HG03565 (cell line): ENCODE measurements around the gene MYH16.
"Not testable (repeated sequence)": the region's sequence is repeated elsewhere in the genome, so short reads cannot be mapped to it uniquely, and the experiment has no call there.

ENCODE experiments used
- ATAC-seq: cut with Tn5 transposase; IDR thresholded peaks from one replicate; pipeline ENCODE4 v1.9.1; 2021; ENCODE audit warnings: mild to moderate bottlenecking, moderate library complexity; ENCODE audit not compliant: unreplicated experiment

MYH16 gene

DNA sequence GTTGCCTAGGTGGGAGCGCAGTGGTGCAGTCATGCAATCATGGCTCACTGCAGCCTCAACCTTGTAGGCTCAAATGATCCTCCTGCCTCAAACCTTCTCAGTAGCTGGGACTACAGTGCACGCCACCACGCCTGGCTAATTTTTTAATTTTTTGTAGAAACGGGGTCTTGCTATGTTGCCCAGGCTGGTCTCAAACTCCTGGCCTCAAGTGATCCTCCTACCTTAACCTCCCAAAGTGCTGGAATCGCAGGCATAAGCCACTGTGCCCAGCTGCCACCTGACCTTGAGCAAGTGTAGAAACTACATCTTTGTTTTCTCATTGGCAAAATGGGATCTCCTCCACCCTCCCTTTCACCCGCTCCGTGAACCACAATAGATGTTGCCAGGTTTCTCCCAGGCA, 15.0 kb upstream of the MYH16 start:
- no peak for ATAC-seq

DNA sequence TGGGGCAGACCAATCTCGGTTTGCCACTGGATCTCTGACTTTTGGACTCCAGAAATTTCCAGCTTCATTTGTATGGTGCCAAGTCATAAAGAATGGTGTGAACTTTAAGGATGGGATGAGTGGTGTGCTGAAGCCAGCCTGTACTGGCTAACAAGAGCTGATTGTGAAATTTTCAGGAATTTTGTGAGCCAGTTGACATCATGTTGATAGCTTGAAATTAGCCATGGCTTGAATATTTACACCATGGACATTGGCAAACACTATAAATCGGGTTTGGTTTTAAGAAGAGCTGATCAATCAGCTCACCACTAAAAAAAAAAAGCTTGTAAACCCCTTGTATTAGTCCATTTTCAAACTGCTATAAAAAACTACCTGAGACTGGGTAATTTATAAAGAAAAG, 14.1 kb upstream of the MYH16 start:
- no peak for ATAC-seq

DNA sequence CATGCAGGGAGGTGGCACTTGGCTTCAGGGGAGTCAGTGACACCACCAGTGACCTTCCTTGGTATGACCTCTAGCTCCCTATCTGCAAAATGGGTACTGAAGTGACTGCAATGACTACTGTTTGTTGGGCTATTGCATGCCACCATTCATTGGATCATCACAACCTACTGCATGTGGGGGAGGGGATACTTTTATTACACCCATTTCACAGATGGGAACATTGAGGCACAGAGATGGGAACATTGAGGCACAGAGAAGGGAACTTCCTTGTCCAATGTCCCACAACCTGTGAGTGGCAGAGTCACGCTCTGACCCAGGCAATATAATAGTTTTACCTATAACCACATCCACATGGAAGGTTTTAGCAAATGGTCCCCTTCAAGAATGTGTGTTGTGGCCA, 12.2 kb upstream of the MYH16 start:
- no peak for ATAC-seq

DNA sequence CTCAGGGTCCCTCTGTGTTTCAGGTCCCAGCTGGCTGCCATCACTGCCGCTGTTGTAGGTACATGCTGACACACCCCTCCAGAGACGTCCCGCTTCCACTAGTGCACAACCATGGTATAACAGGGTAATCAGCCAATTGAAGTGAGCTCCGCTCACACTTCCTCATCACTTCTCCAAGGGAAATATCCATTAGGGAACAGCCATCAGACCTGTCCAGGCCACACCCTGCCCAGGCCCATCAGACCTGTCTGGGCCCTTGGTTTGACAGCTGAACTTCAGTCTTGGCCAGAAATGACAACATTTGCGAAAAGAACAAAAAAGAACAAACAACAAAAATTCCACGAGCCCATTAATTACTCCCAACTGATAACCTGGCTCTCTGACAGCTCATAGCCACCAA, 11.0 kb upstream of the MYH16 start:
- no peak for ATAC-seq

DNA sequence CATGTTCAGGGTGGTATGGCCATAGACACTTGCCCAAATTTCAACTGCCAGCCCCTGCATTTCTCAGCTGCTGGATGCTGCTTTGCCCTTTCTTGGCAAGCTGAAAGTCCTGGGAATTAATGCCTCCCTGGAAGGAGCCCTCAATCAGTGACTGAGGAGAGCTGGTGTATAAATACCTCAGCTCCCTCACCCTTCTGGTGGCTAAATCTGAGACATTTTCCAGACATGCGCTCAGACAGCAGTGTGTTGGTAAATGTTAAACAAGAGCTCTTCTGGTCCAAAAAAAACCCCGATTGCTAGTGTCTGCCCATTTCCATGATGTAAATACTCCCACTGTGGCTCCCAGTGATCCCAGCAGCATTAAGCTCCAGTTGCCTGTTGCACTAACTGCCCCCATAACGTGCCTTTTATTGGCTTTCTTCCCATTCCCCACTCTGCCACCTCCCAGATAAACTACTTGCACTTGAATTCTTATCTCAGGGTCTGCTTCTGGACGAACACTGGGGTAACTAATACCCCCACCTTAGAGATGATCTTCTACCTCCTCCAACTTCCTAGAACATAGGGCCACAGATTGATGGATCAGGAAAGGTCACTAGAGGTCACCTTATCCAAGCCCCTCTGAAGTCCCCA, 6.7 kb upstream of the MYH16 start:
- ATAC-seq = no peak

DNA sequence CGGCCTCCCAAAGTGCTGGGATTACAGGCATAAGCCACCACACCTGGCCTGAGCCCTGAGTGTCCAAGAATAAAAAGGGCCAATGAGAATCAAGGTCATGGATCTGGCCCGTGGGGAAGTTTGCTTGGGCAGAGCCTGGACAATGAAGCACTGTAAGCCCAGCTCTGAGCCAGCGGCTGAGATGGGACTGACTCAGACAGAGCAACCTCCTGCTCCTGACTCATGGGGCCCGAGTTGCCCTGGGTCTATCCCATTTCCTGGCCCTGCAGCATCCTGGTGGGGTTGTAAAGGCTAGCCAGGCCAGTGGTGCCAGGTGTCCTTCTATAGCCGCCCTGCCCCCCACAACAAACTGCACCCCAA, 5.2 kb upstream of the MYH16 start:
- no peak for ATAC-seq

DNA sequence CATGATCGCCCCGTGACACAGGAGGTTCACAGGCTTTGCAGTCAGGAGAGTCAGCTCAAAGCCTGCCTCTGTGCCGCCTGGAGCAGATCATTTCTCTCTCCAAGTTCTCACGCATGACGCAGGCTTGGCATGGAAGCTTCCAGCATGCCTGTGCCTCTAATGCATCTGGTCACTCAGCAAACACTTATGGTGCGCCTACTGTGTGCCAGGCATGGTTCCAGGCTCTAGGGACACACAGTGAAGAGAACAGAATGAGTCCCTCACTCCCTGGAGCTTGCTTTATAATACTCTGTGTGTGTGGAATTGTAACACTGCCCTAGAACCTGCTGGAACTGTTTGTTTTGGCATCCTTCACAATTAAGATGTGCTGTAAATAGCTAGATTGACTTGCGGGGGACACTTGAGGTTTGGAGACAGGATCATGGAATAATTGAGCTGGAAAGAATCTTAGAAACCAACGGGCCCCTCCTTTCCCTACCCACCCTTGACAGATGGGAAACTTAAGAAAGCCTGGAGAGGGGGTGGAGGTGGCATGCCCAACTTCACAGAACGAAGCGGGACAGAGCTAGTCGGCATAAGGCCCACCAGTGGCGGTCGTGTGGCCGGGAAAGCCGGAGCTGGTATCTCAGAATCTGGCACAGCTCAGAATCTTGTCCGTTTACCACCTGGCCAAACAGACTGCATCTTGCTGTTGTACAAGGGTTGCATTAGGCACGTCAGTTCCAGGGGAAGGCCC, 4.6 kb upstream of the MYH16 start:
- ATAC-seq = no peak

DNA sequence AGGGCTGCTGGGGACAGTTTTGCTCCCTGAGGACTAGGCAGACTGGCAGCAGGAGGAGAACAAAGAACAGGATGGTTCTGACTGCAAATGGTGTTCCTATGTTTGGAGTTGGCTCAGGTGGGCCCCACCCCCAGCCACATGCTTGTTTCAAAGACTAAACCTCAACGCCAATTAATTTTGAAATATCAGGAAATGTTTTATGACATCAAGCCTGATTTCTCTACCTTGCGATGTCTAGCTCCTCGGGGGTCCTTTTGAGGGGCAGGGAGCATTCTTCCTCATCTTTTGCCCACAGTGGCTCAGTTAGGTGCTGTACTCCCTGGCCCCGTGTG, 4.1 kb upstream of the MYH16 start:
- no peak for ATAC-seq

DNA sequence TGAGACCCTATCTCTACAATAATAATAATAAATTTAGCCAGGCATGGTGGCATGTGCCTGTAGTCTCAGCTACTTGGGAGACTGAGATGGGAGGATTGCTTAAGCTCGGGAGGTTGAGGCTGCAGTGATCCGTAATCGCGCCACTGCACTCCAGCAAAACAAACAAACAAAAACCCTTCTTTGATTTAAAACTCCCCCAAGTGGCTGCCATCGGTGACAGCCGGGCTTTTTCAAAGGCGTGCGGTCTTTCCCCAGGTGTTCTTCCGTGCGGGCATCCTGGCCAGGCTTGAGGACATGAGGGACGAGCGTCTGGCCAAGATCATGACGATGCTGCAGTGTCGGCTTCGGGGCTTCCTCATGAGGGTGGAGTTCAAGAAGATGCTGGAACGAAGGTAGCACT, 1.9 kb upstream of the MYH16 start:
- no peak for ATAC-seq

DNA sequence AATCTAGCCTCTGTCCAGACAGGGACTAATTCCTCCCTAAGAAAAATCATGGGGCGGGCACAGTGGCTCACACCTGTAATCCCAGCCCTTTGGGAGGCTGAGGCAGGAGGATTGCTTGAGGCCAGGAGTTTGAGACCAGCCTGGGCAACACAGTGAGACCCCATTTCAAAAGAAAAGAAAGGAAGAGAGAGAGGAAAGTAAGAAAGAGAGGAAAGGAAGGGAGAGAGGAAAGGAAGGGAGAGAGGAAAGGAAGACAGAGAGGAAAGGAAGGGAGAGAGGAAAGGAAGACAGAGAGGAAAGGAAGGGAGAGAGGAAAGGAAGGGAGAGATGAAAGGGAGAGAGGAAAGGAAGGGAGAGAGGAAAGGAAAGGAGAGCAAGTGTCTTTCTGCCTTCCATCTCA, 922 bp downstream of the MYH16 start:
- ATAC-seq = not testable (repeated sequence)

DNA sequence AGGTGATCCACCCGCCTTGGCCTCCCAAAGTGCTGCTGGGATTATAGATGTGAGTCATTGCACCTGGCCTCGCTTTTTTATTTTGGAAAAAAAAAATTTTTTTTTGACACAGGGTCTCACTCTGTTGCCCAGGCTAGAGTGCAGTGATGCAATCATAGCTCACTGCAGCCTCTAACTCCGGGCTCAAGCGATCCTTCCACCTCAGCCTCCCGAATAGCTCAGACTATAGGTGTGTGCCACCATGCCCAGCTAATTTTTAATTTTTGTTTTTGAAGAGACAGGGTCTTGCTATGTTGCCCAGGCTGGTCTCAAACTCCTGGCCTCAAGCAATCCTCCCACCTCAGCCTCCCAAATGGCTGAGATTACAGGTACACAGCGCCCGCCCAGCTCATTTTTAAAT, 2.3 kb downstream of the MYH16 start:
- ATAC-seq = not testable (repeated sequence)

DNA sequence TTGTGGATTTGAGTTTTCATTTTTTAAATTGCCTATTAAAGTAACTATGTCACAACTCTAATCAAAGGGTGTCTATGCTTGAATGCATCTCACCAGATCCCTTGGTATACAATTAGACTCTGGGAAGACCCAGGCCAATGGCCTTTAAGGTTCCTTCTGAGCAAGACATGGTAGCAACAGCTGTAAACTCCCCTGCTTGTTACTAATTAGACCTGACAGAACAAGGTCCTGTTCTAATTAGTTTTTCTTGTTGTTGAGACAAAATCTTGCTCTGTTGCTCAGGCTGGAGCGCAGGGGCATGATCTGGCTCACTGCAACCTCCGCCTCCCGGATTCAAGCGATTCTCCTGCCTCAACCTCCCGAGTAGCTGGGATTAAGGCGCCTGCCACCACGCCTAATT, 2.9 kb downstream of the MYH16 start:
- no peak for ATAC-seq

DNA sequence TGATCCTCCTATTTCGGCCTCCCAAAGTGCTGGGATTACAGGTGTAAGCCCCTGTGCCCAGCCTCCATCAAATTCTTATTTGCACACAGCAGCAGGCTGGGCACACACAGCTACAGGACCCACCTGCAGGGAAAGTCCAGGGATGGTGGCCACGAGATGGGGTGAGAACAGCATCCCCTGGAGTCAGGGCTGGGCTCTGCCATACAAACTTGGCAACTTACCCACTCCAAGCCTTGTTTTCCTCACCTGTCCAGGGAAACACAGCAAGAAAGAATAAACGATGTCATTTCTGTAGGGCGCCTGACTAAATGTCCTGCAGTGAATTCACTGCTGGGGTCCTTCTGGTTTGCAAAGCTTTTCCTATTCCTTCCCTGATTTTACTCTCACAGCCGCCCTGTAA, 5.5 kb downstream of the MYH16 start:
- ATAC-seq = no peak

DNA sequence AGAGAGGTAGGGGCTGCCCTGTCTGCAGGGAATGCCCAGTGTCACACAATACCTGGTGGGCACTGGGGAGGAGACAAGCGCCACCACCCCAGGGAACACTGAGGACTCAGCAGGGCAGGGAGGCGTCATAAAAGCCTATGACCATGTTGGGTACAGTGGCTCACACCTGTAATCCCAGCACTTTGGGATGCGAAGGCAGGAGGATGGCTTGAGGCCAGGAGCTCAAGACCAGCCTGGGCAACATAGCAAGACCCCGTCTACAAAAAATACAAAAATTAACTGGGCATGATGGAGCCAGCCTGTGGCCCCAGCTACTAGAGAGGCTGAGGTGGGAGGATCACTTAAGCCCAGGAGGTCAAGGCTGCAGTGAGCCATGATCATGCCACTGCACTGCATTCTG, 11.5 kb downstream of the MYH16 start:
- ATAC-seq = not testable (repeated sequence)

DNA sequence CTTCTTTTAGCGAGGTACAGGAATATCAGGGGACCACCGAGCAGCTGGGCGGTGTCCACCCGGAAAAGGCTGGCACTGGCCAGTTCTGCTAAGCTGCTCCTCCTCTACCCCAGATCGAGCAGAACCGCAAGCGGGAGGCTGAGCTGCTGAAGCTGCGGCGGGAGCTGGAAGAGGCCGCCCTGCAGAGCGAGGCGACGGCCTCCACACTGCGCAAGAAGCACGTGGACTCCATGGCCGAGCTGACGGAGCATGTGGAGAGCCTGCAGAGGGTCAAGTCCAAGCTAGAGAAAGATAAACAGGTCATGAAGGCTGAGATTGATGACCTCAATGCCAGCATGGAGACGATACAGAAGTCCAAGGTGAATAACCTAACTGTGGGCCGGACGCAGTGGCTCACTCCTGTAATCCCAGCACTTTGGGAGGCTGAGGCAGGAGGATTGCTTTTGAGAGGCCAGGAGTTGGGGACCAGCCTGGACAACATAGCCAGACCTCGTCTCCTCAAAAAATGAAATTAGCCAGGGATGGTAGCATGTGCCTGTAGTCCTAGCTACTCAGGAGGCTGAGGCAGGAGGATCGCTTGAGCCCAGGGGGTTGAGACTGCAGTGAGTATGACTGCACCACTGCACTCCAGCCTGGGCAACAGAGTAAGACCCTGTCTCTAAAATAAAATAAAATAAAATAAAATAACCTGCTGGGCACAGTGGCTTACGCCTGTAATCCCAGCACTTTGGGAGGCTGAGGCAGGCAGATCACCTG, 15.3 kb downstream of the MYH16 start:
- ATAC-seq = no peak

DNA sequence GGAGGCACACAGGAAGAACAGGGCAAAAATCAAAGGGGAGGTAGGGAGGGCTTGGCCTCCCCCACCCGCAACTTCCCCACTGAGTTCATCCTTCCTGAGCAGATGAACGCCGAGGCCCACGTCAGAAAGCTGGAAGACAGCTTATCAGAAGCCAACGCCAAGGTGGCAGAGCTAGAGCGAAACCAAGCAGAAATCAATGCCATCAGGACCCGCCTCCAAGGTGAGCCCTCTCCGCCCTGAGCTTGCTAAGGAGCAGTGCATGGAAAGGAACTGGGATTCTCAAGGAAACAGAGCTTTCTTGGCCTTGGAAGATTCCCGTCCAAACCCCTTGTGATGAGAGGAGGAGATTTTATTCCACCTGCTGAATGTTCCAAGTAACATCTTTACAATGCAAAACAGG, 16.5 kb downstream of the MYH16 start:
- no peak for ATAC-seq

DNA sequence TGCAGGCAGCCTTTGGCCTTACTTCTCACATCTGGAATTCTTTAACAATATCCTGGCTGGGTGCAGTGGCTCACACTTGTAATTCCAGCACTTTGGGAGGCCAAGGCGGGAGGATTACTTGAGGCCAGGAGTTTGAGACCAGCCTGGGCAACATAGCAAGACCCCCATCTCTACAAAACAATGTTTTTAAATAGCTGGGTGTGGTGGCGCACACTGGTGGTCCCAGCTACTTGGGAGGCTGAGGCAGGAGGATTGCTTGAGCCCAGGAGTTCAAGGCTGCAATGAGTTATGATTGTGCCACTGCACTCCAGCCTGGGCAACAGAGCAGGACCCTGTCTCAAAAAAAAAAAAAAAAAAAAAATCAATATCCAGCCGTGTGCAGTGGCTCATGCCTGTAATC, 17.5 kb downstream of the MYH16 start:
- not testable (repeated sequence) for ATAC-seq

DNA sequence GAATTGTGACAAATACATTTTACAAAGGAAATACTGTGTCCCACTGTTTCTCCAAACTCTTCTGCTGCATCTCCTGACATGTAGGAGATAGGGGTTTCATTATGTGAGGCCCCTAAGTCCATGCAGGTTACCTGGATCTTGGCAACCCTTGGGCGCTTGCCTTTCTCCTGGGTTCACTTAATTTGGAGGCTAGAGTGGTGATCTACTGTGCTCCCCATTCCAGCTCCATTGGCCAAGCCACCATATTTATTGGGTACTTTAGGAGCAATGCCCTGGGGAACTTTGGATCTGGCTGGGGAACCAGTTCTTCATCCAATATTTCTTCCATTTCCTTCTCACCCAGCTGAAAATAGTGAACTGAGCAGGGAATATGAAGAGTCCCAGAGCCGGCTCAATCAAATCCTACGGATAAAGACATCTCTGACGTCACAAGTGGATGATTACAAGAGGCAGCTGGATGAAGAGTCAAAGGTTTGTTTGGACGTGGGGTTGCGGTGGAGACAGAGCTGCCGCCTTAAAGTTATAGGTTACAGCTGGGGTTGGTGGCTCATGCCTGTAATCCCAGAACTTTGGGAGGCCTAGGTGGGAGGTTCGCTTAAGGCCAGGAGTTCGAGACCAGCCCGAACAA, 18.5 kb downstream of the MYH16 start:
- ATAC-seq = no peak

DNA sequence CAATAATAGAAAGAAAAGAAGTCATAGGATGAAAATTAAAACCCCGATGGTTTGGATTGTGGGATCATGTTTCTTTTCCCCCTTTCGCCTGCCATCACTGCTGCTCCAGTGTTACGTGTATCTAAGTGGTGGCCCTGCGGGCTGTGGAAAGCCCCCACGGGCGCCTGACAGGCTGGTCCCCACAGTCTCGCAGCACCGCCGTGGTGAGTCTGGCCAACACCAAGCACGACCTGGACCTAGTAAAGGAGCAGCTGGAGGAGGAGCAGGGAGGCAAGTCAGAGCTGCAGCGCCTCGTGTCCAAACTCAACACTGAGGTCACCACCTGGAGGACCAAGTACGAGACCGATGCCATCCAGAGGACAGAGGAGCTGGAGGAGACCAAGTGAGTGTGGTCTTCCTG, 19.5 kb downstream of the MYH16 start:
- no peak for ATAC-seq

DNA sequence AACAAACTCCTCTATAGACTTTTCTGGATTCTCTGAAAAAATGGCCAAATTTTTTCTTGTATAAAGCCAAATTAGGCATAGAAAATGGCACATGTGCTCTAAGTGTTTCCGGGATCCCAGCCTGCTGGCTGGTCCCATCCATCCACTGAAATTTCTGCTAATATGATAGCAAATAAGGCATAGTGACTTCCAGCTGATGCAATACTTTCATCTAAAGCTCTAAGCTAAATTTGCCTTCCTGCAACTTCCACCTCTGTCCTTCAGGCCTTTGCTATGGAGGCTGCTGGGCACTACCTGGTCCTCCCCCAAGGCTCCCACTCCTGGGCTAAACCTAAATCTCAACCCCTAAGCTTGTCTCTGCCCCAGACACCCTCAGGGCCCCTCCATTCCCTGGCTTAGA, 20.5 kb downstream of the MYH16 start:
- ATAC-seq = no peak

DNA sequence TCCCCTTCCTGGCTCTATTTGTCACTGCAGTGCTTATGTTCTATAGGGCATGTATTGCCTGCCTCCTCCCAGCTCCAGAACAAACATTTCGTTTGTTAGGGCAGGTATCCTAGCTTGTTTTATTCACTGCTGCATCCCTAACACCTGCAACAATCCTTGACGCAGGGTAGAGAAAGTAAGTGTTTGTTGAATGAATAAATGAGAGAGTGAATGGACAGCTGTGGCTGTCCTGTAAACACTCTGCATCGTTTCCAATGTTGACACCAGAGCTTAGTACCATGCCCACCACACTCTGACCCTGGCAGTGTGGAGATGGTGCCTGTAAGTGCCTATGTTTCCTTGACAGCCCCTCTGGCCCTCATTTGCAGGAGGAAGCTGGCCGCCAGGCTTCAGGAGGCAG, 21.0 kb downstream of the MYH16 start:
- ATAC-seq = no peak

DNA sequence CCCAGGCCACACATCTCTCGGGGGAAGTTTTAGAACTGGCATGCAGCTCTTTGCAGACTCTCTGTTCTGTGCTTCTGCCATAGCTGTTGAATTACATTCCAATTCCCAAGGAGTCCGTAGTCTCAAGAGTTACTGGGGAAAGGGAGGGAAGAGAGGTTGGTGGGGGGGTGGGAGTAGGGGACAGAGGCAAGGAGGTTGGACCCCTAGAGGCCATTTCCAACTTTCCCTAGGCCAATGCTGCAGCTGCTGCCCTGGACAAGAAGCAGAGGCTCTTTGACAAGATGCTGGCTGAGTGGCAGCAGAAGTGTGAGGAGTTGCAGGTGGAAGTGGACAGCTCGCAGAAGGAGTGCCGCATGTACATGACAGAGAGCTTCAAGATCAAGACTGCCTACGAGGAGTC, 23.8 kb downstream of the MYH16 start:
- no peak for ATAC-seq
